K562 (cell line): ENCODE measurements around the gene RBAK. TPM values are rescaled to one million over a fixed set of nuclear protein-coding genes. Genes with fewer than 3 reads are reported as not detected.
A peak's percentile ranks its signal among the peaks of the same experiment; 100 is the strongest.

Experiments
- ARID1B ChIP-seq: fragments of 450-650 bp; IDR thresholded peaks from 2 replicates; pipeline ENCODE4 v1.6.1; 2016; ENCODE audit warnings: antibody characterized with exemption, mild to moderate bottlenecking, inconsistent platforms
- ASH1L ChIP-seq: fragments of 450-650 bp; IDR thresholded peaks from 2 replicates; pipeline ENCODE4 v1.6.1; 2018; ENCODE audit warnings: borderline replicate concordance, mild to moderate bottlenecking, low read depth; ENCODE audit not compliant: partially characterized antibody
- BRF1 ChIP-seq: IDR thresholded peaks from 3 replicates; pipeline ENCODE4 v1.6.1; 2011; ENCODE audit warnings: borderline replicate concordance, mild to moderate bottlenecking; ENCODE audit not compliant: insufficient read length; ENCODE audit errors: extremely low read depth
- CBX3 ChIP-seq, 2 experiments: IDR thresholded peaks; 1 replicate in 1 of 2; 2 replicates in 1 of 2; pipeline ENCODE4 v1.6.1; 2012; ENCODE audit warnings: inconsistent platforms in 2 of 2, low read length in 2 of 2, borderline replicate concordance in 1 of 2, control low read depth in 1 of 2
- CREM ChIP-seq: IDR thresholded peaks from 2 replicates; pipeline ENCODE4 v1.6.1; 2014; ENCODE audit warnings: antibody characterized with exemption, low read depth
- EP300 ChIP-seq: IDR thresholded peaks from 2 replicates; pipeline ENCODE4 v1.6.1; 2012; ENCODE audit warnings: low read length, improper control_type of control experiment
- ESRRB ChIP-seq: fragments of 250-450 bp; sonication (Bioruptor Pico); IDR thresholded peaks from 2 replicates; pipeline ENCODE4 v1.5.0; 2020; ENCODE audit warnings: mild to moderate bottlenecking, moderate library complexity, borderline replicate concordance
- ETV1 ChIP-seq: fragments of 450-650 bp; conservative IDR thresholded peaks from 2 replicates; pipeline ENCODE4 v1.6.1; 2016; ENCODE audit warnings: missing genetic modification characterization, control low read depth, low read depth, missing compliant biosample characterization
- KAT7 ChIP-seq: sonication (generic); formaldehyde crosslinking; IDR thresholded peaks from 2 replicates; pipeline ENCODE4 v1.8.0; 2022; ENCODE audit warnings: missing genetic modification reagents, mild to moderate bottlenecking, borderline replicate concordance
- SIN3A ChIP-seq, 2 experiments: fragments of 150-350 bp in 1 of 2; IDR thresholded peaks; 2 replicates each; pipeline ENCODE4 v1.6.1; 2011 to 2016; ENCODE audit warnings: borderline replicate concordance in 2 of 2, low read depth in 2 of 2, low read length in 2 of 2, mild to moderate bottlenecking in 2 of 2, moderate library complexity in 2 of 2; ENCODE audit not compliant: control insufficient read depth in 1 of 2
- SMARCE1 ChIP-seq: fragments of 450-650 bp; IDR thresholded peaks from 2 replicates; pipeline ENCODE4 v1.7.1; 2016; ENCODE audit warnings: mild to moderate bottlenecking
- ZNF184 ChIP-seq: sonication (generic); formaldehyde crosslinking; IDR thresholded peaks from 2 replicates; pipeline ENCODE4 v1.5.0; 2020; ENCODE audit warnings: missing genetic modification reagents
- polyA plus RNA-seq, 8 experiments: library from polyadenylated mRNA; depleted of rRNA in 4 of 8; stranded (reverse) in 5 of 8; unstranded in 3 of 8; fragments of >200 nt; fragmentation: Nextera tagmentation in 2 of 8; fragmentation: Illumina TruSeq in 1 of 8; extraction: Ambion mirVana in 2 of 8; extraction: Trizol in 1 of 8; gene quantifications; 2 replicates each; pipeline versions ENCODE4 v1.2.1 to v1.2.3, GENCODE V29; 2011 to 2014; ENCODE audit warnings: inconsistent platforms in 1 of 8, missing spikeins in 1 of 8
- total RNA-seq, 7 experiments: library from RNA; depleted of rRNA in 6 of 7; stranded (reverse); fragments of >200 nt in 6 of 7; fragmentation: Illumina TruSeq in 2 of 7; extraction: Trizol in 2 of 7; gene quantifications; 2 replicates each; pipeline versions ENCODE4 v1.2.1 to v1.2.3, GENCODE V29; 2011 to 2021; ENCODE audit warnings: low replicate concordance in 1 of 7
- TF ChIP-seq, protein P1 (sequence below), 2 experiments: fragments of 450-650 bp; IDR thresholded peaks; 2 replicates each; pipeline ENCODE4 v1.6.1; 2016; ENCODE audit warnings: mild to moderate bottlenecking in 2 of 2, borderline replicate concordance in 1 of 2, low read depth in 1 of 2, moderate library complexity in 1 of 2
- TF ChIP-seq, protein P2 (sequence below): fragments of 250-450 bp; sonication (Bioruptor Pico); IDR thresholded peaks from 2 replicates; pipeline ENCODE4 v1.8.0; 2021; ENCODE audit warnings: borderline replicate concordance, mild to moderate bottlenecking, moderate library complexity; ENCODE audit not compliant: poor library complexity, severe bottlenecking
- TF ChIP-seq, protein P3 (sequence below): fragments of 250-450 bp; sonication (Bioruptor Pico); IDR thresholded peaks from 2 replicates; pipeline ENCODE4 v1.5.0; 2021
- TF ChIP-seq, protein P4 (sequence below): fragments of 150-350 bp; conservative IDR thresholded peaks from 2 replicates; pipeline ENCODE4 v1.6.1; 2014; ENCODE audit warnings: low read length

The RBAK gene
- total and polyA plus RNA-seq, 9 of the 15 experiments (the other 6 are each of a cell fraction or from before 2014, with no cell fraction given): 2.7 to 13.2 (median 10.1) TPM

DNA sequence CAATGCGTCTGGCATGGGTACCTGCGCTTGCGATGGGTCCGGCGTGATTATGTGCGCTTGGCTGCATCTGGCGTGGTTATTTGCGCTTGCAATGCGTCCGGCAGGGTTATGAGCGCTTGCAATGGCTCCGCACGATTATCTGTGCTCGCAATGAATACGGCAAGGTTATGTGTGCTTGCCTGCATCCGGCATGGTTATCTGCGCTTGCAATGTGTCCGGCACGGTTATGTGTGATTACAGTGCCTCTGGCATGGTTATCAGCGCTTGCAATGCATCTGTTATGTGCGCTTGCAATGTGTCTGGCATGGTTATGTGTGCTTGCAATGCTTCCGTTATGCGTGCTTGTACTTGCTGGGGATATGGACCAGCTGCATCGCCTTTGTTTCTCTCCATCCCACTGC lies 37.7 kb downstream of the RBAK start (continued):
- TF ChIP-seq, protein P1, sequence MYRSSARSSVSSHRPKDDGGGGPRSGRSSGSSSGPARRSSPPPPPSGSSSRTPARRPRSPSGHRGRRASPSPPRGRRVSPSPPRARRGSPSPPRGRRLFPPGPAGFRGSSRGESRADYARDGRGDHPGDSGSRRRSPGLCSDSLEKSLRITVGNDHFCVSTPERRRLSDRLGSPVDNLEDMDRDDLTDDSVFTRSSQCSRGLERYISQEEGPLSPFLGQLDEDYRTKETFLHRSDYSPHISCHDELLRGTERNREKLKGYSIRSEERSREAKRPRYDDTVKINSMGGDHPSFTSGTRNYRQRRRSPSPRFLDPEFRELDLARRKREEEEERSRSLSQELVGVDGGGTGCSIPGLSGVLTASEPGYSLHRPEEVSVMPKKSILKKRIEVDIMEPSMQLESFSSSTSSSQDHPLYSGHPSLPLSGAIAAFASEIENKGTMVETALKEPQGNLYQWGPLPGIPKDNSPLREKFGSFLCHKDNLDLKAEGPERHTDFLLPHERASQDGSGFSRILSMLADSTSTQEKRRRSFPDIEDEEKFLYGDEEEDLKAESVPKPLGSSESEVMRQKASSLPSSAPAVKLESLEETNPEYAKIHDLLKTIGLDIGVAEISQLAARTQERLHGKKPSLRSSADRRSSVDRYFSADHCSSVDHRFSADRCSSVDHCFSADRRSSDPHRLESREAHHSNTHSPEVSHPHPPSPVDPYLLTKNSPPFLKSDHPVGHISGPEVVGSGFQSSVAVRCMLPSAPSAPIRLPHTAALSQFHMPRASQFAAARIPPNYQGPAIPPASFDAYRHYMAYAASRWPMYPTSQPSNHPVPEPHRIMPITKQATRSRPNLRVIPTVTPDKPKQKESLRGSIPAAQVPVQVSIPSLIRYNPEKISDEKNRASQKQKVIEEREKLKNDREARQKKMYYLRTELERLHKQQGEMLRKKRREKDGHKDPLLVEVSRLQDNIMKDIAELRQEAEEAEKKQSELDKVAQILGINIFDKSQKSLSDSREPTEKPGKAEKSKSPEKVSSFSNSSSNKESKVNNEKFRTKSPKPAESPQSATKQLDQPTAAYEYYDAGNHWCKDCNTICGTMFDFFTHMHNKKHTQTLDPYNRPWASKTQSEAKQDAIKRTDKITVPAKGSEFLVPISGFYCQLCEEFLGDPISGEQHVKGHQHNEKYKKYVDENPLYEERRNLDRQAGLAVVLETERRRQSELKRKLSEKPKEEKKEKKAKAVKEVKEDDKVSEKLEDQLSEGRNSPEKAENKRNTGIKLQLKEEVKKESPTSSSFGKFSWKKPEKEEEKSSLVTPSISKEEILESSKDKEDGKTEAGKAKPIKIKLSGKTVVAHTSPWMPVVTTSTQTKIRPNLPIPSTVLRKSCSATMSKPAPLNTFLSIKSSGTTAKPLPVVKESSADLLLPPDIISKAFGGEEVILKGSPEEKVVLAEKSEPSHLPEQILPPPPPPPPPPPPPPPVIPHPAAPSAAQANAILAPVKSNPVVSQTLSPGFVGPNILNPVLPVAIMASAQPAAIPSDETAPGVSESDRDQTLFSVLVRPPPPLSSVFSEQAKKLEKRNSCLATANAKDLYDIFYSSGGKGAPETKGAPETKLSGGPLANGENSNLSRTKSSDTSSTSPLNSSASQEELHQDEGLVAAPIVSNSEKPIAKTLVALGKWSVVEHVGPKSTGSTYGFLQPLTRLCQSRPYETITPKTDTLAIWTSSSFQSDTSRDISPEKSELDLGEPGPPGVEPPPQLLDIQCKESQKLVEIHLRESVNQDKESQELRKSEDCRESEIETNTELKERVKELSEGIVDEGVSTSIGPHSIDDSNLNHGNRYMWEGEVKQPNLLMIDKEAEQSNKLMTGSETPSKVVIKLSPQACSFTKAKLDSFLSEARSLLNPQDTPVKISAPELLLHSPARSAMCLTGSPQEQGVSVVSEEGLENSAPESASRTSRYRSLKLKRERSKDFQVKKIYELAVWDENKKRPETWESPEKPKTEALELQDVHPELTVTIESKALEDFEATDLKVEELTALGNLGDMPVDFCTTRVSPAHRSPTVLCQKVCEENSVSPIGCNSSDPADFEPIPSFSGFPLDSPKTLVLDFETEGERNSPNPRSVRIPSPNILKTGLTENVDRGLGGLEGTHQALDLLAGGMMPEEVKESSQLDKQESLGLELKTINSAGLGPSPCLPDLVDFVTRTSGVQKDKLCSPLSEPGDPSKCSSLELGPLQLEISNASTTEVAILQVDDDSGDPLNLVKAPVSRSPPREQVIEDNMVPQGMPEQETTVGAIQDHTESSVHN (IDR thresholded peaks at IDR 0.05; ENCODE audit: borderline replicate concordance in 1 of 2, low read depth in 1 of 2): no peak
- no peak for TF ChIP-seq KAT7 (CRISPR knock-in tag)
- TF ChIP-seq SMARCE1: peak; percentile 63; the same call in 1 of the 2 replicates
- no peak for TF ChIP-seq ESRRB (CRISPR knock-in tag)
- peak; percentile 95 for TF ChIP-seq ARID1B
- TF ChIP-seq, protein P2, sequence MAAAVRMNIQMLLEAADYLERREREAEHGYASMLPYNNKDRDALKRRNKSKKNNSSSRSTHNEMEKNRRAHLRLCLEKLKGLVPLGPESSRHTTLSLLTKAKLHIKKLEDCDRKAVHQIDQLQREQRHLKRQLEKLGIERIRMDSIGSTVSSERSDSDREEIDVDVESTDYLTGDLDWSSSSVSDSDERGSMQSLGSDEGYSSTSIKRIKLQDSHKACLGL: no peak
- TF ChIP-seq SIN3A (IDR thresholded peaks at IDR 0.05; ENCODE audit: borderline replicate concordance in 2 of 2, control insufficient read depth in 1 of 2, low read depth in 2 of 2, low read length in 2 of 2): no peak
- TF ChIP-seq CREM: peak; percentile 60
- no peak for TF ChIP-seq ASH1L
- no peak for TF ChIP-seq ZNF184
- TF ChIP-seq, protein P3, sequence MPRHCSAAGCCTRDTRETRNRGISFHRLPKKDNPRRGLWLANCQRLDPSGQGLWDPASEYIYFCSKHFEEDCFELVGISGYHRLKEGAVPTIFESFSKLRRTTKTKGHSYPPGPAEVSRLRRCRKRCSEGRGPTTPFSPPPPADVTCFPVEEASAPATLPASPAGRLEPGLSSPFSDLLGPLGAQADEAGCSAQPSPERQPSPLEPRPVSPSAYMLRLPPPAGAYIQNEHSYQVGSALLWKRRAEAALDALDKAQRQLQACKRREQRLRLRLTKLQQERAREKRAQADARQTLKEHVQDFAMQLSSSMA: no peak
- peak in 1 of 2 experiments; percentile 86; a peak in 2 of 3 replicates for TF ChIP-seq CBX3 (IDR thresholded peaks at IDR 0.05; ENCODE audit: borderline replicate concordance in 1 of 2, low read length in 2 of 2)
- peak; percentile 89 for TF ChIP-seq ETV1 (tag)
- peak; percentile 81; the same call in 1 of the 2 replicates for TF ChIP-seq EP300
- TF ChIP-seq, protein P4, sequence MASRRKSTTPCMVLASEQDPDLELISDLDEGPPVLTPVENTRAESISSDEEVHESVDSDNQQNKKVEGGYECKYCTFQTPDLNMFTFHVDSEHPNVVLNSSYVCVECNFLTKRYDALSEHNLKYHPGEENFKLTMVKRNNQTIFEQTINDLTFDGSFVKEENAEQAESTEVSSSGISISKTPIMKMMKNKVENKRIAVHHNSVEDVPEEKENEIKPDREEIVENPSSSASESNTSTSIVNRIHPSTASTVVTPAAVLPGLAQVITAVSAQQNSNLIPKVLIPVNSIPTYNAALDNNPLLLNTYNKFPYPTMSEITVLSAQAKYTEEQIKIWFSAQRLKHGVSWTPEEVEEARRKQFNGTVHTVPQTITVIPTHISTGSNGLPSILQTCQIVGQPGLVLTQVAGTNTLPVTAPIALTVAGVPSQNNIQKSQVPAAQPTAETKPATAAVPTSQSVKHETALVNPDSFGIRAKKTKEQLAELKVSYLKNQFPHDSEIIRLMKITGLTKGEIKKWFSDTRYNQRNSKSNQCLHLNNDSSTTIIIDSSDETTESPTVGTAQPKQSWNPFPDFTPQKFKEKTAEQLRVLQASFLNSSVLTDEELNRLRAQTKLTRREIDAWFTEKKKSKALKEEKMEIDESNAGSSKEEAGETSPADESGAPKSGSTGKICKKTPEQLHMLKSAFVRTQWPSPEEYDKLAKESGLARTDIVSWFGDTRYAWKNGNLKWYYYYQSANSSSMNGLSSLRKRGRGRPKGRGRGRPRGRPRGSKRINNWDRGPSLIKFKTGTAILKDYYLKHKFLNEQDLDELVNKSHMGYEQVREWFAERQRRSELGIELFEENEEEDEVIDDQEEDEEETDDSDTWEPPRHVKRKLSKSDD: no peak
- no peak for TF ChIP-seq BRF1
